GM23338 (cell line): ENCODE results near the gene THSD7A. TPM values are rescaled to one million over a fixed set of nuclear protein-coding genes. Genes with fewer than 3 reads are reported as not detected.
"Not testable (repeated sequence)": the region's sequence is repeated elsewhere in the genome, so short reads cannot be mapped to it uniquely, and the experiment has no call there.

Experiments
- ATAC-seq: fragments of 200-7000 bp; cut with Tn5 transposase; 3 replicates; pipeline ENCODE4 v1.9.1; 2020
- DNase-seq: peaks from one replicate; pipeline ENCODE4 v3.0.0-alpha.2; 2015; ENCODE audit warnings: low spot score
- H2AFZ ChIP-seq: fragments of 200-600 bp; sonication (generic); 2 replicates; pipeline ENCODE4 v1.8.0; 2016; ENCODE audit warnings: antibody characterized with exemption, mild to moderate bottlenecking, moderate library complexity
- H3F3A ChIP-seq: fragments of 200-600 bp; sonication (generic); replicated peaks from 2 replicates; pipeline ENCODE4 v1.8.0; 2017; ENCODE audit warnings: antibody characterized with exemption, mixed run types, low read depth
- H3K27ac ChIP-seq: fragments of 200-600 bp; sonication (generic); 2 replicates; pipeline ENCODE4 v1.6.1; 2016; ENCODE audit warnings: low read depth
- H3K27me3 ChIP-seq: fragments of 200-600 bp; sonication (generic); 2 replicates; pipeline ENCODE4 v1.8.0; 2016; ENCODE audit warnings: mild to moderate bottlenecking, mixed run types, moderate library complexity; ENCODE audit not compliant: insufficient read depth
- H3K36me3 ChIP-seq: fragments of 200-600 bp; sonication (generic); 2 replicates; pipeline ENCODE4 v1.8.0; 2016; ENCODE audit warnings: mild to moderate bottlenecking; ENCODE audit not compliant: insufficient read depth
- H3K4me1 ChIP-seq: fragments of 200-600 bp; sonication (generic); 2 replicates; pipeline ENCODE4 v1.8.0; 2016; ENCODE audit warnings: mild to moderate bottlenecking, moderate library complexity; ENCODE audit not compliant: insufficient read depth
- H3K4me2 ChIP-seq: fragments of 200-600 bp; sonication (generic); 2 replicates; pipeline ENCODE4 v1.7.1; 2017; ENCODE audit warnings: mixed run types
- H3K4me3 ChIP-seq: fragments of 200-600 bp; sonication (generic); 2 replicates; pipeline ENCODE4 v1.6.1; 2016; ENCODE audit warnings: mixed run types
- H3K79me2 ChIP-seq: fragments of 200-600 bp; sonication (generic); replicated peaks from 2 replicates; pipeline ENCODE4 v1.8.0; 2017; ENCODE audit warnings: mild to moderate bottlenecking; ENCODE audit not compliant: insufficient read depth
- H3K9me2 ChIP-seq: fragments of 200-600 bp; sonication (generic); 2 replicates; pipeline ENCODE4 v1.8.0; 2017; ENCODE audit not compliant: insufficient read depth
- H4K20me1 ChIP-seq: fragments of 200-600 bp; sonication (generic); replicated peaks from 2 replicates; pipeline ENCODE4 v1.8.0; 2017; ENCODE audit warnings: mild to moderate bottlenecking; ENCODE audit not compliant: insufficient read depth
- H3K27ac Mint-ChIP-seq: 2 replicates; pipeline ENCODE4 v1.8.0; 2020; ENCODE audit warnings: inconsistent platforms, mild to moderate bottlenecking, moderate library complexity, mixed read lengths
- H3K27me3 Mint-ChIP-seq: 3 replicates; pipeline ENCODE4 v1.8.0; 2022; ENCODE audit warnings: low read depth, mild to moderate bottlenecking, moderate library complexity, mixed read lengths, inconsistent platforms; ENCODE audit not compliant: insufficient read depth, poor library complexity
- H3K36me3 Mint-ChIP-seq: 3 replicates; pipeline ENCODE4 v1.8.0; 2021; ENCODE audit warnings: low read depth, mild to moderate bottlenecking, inconsistent platforms, moderate library complexity, mixed read lengths
- H3K4me1 Mint-ChIP-seq: 3 replicates; pipeline ENCODE4 v1.8.0; 2020; ENCODE audit warnings: mild to moderate bottlenecking, inconsistent platforms, mixed read lengths
- H3K4me3 Mint-ChIP-seq: 3 replicates; pipeline ENCODE4 v1.8.0; 2021; ENCODE audit warnings: moderate library complexity, mild to moderate bottlenecking, inconsistent platforms, mixed read lengths
- H3K9me3 Mint-ChIP-seq: 3 replicates; pipeline ENCODE4 v1.8.0; 2020; ENCODE audit warnings: moderate library complexity, mild to moderate bottlenecking, inconsistent platforms, mixed read lengths
- EZH2 ChIP-seq: fragments of 200-600 bp; sonication (generic); IDR thresholded peaks from one replicate; pipeline ENCODE4 v1.8.0; 2017; ENCODE audit warnings: antibody characterized with exemption, mild to moderate bottlenecking, low read depth; ENCODE audit not compliant: unreplicated experiment
- EZH2phosphoT487 ChIP-seq: fragments of 200-600 bp; sonication (generic); IDR thresholded peaks from one replicate; pipeline ENCODE4 v1.8.1; 2018; ENCODE audit warnings: antibody characterized with exemption; ENCODE audit not compliant: unreplicated experiment
- ZNF114 ChIP-seq: fragments of 250-450 bp; sonication (Bioruptor Pico); IDR thresholded peaks from 2 replicates; pipeline ENCODE4 v1.5.0; 2020; ENCODE audit warnings: mild to moderate bottlenecking, moderate library complexity
- polyA plus RNA-seq: library from polyadenylated mRNA; unstranded; fragments of >200 nt; fragmentation: Nextera tagmentation; extraction: Ambion mirVana; gene quantifications from 2 replicates; pipeline ENCODE4 v1.2.1, GENCODE V29; 2016
- total RNA-seq: library from RNA; depleted of rRNA; stranded (reverse); fragments of >200 nt; shearing (Covaris generic); gene quantifications from 2 replicates; pipeline ENCODE4 v1.2.3, GENCODE V29; 2014
- TF ChIP-seq, protein P1 (sequence below): fragments of 250-450 bp; sonication (Bioruptor Pico); IDR thresholded peaks from 2 replicates; pipeline ENCODE4 v1.5.0; 2020; ENCODE audit warnings: mild to moderate bottlenecking, moderate library complexity

THSD7A gene
- total and polyA plus RNA-seq, 2 experiments from 2014 or later, result 1.3 to 2.1 TPM

GRCh38 chr7:11447106-11447505 lies 384.9 kb downstream of the THSD7A start:
- Histone ChIP-seq H3K36me3 (no peaks in the 10 kb centered on the region), H3K9me2 (no peaks in the 10 kb centered on the region)
- TF ChIP-seq EZH2phosphoT487 (no peak), ZNF114 (CRISPR knock-in tag) (no peak), EZH2 (no peak)
- TF ChIP-seq, protein P1, sequence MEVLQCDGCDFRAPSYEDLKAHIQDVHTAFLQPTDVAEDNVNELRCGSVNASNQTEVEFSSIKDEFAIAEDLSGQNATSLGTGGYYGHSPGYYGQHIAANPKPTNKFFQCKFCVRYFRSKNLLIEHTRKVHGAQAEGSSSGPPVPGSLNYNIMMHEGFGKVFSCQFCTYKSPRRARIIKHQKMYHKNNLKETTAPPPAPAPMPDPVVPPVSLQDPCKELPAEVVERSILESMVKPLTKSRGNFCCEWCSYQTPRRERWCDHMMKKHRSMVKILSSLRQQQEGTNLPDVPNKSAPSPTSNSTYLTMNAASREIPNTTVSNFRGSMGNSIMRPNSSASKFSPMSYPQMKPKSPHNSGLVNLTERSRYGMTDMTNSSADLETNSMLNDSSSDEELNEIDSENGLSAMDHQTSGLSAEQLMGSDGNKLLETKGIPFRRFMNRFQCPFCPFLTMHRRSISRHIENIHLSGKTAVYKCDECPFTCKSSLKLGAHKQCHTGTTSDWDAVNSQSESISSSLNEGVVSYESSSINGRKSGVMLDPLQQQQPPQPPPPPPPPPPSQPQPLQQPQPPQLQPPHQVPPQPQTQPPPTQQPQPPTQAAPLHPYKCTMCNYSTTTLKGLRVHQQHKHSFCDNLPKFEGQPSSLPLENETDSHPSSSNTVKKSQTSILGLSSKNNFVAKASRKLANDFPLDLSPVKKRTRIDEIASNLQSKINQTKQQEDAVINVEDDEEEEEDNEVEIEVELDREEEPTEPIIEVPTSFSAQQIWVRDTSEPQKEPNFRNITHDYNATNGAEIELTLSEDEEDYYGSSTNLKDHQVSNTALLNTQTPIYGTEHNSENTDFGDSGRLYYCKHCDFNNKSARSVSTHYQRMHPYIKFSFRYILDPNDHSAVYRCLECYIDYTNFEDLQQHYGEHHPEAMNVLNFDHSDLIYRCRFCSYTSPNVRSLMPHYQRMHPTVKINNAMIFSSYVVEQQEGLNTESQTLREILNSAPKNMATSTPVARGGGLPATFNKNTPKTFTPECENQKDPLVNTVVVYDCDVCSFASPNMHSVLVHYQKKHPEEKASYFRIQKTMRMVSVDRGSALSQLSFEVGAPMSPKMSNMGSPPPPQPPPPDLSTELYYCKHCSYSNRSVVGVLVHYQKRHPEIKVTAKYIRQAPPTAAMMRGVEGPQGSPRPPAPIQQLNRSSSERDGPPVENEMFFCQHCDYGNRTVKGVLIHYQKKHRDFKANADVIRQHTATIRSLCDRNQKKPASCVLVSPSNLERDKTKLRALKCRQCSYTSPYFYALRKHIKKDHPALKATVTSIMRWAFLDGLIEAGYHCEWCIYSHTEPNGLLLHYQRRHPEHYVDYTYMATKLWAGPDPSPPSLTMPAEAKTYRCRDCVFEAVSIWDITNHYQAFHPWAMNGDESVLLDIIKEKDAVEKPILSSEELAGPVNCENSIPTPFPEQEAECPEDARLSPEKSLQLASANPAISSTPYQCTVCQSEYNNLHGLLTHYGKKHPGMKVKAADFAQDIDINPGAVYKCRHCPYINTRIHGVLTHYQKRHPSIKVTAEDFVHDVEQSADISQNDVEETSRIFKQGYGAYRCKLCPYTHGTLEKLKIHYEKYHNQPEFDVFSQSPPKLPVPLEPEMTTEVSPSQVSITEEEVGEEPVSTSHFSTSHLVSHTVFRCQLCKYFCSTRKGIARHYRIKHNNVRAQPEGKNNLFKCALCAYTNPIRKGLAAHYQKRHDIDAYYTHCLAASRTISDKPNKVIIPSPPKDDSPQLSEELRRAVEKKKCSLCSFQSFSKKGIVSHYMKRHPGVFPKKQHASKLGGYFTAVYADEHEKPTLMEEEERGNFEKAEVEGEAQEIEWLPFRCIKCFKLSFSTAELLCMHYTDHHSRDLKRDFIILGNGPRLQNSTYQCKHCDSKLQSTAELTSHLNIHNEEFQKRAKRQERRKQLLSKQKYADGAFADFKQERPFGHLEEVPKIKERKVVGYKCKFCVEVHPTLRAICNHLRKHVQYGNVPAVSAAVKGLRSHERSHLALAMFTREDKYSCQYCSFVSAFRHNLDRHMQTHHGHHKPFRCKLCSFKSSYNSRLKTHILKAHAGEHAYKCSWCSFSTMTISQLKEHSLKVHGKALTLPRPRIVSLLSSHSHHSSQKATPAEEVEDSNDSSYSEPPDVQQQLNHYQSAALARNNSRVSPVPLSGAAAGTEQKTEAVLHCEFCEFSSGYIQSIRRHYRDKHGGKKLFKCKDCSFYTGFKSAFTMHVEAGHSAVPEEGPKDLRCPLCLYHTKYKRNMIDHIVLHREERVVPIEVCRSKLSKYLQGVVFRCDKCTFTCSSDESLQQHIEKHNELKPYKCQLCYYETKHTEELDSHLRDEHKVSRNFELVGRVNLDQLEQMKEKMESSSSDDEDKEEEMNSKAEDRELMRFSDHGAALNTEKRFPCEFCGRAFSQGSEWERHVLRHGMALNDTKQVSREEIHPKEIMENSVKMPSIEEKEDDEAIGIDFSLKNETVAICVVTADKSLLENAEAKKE (CRISPR knock-in tag), result no peak

GRCh38 chr7:11443934-11444333 lies 388.1 kb downstream of the THSD7A start:
- H3K27ac Mint-ChIP-seq, H3K4me2 ChIP-seq, DNase-seq, H4K20me1 ChIP-seq, ATAC-seq, H3K27me3 ChIP-seq, H3K27ac ChIP-seq, H3F3A ChIP-seq, H3K9me2 ChIP-seq, H3K27me3 Mint-ChIP-seq, H3K4me3 Mint-ChIP-seq, H3K79me2 ChIP-seq, H3K36me3 ChIP-seq, H3K9me3 Mint-ChIP-seq, H3K4me1 ChIP-seq, H3K4me1 Mint-ChIP-seq, H3K4me3 ChIP-seq, H3K36me3 Mint-ChIP-seq, H2AFZ ChIP-seq: not testable (repeated sequence)

More at GRCh38 chr7:11447106-11447505, 384.9 kb downstream of the THSD7A start:
- no peak for ATAC-seq
- no peaks in the 10 kb centered on the region for H3K36me3 Mint-ChIP-seq
- no peak overlapping the region for H2AFZ ChIP-seq
- no peaks in the 10 kb centered on the region for H3K4me1 Mint-ChIP-seq
- H3K27me3 ChIP-seq, result no peaks in the 10 kb centered on the region
- H3K4me2 ChIP-seq, result no peak overlapping the region
- no peak overlapping the region for H3K27ac ChIP-seq
- no peak overlapping the region for H3K4me3 ChIP-seq
- no peaks in the 10 kb centered on the region for H3K9me3 Mint-ChIP-seq
- H3K27ac Mint-ChIP-seq, result no peak overlapping the region
- no peaks in the 10 kb centered on the region for H4K20me1 ChIP-seq
- no peaks in the 10 kb centered on the region for H3K79me2 ChIP-seq
- no peaks in the 10 kb centered on the region for H3K27me3 Mint-ChIP-seq
- DNase-seq, result no peak
- H3K4me3 Mint-ChIP-seq, result no peak overlapping the region
- H3K4me1 ChIP-seq, result no peaks in the 10 kb centered on the region
- H3F3A ChIP-seq, result no peaks in the 10 kb centered on the region
